HepG2 (cell line): ENCODE results near the gene SUPT4H1. TPM values are rescaled to one million over a fixed set of nuclear protein-coding genes. Genes with fewer than 3 reads are reported as not detected.
A peak's percentile ranks its signal among the peaks of the same experiment; 100 is the strongest.

Experiments used
- ATAC-seq: fragments of 200-7000 bp; cut with Tn5 transposase; 3 replicates; pipeline ENCODE4 v1.9.1; 2020; ENCODE audit warnings: mild to moderate bottlenecking, moderate library complexity
- BruUV-seq: library from RNA; stranded (reverse); fragments of 400-500 nt; replicated peaks from 2 replicates; lab custom pipeline; 2021; lab: Mats Ljungman, UMichigan
- CTCF ChIA-PET: fragments of 300-600 bp; formaldehyde crosslinking; extraction: SDS; loops from one replicate; lab custom pipeline; 2021; ENCODE audit warnings: low total read pairs, inconsistent platforms, low intra/inter-chr PET ratio; lab: Yijun Ruan, JAX
- POLR2A ChIA-PET: fragments of 350-600 bp; sonication (Branson Sonifier 250); formaldehyde crosslinking; loops from one replicate; lab custom pipeline; 2020; ENCODE audit warnings: antibody characterized with exemption, inconsistent platforms; lab: Yijun Ruan, JAX
- DNase-seq: peaks from one replicate; pipeline ENCODE4 v3.0.0-alpha.2; 2015; ENCODE audit warnings: low spot score
- FAIRE-seq: peaks from 3 replicates; lab custom pipeline; 2011; peaks lifted over from hg19 to GRCh38; lab: Jason Lieb, UNC
- H2AFZ ChIP-seq: one replicate; pipeline ENCODE4 v1.6.1; 2011; ENCODE audit warnings: low read length, inconsistent platforms
- H3K27ac ChIP-seq: fragments of 300-600 bp; 3 replicates; pipeline ENCODE4 v1.8.0; 2011; ENCODE audit warnings: mixed run types, mild to moderate bottlenecking, mixed read lengths, low read length, inconsistent platforms; ENCODE audit not compliant: insufficient read depth; ENCODE audit errors: extremely low read length
- H3K27me3 ChIP-seq, 2 experiments: fragments of 200-600 bp in 1 of 2; 2 replicates in 1 of 2; 3 replicates in 1 of 2; pipeline versions ENCODE4 v1.6.0 to v1.8.0; 2011; ENCODE audit warnings: low read length in 2 of 2, mild to moderate bottlenecking in 2 of 2, moderate library complexity in 2 of 2, inconsistent platforms in 1 of 2; ENCODE audit not compliant: insufficient read depth in 2 of 2, control insufficient read depth in 1 of 2
- H3K36me3 ChIP-seq, 2 experiments: fragments of 200-600 bp in 1 of 2; replicated peaks in 1 of 2; 2 replicates in 1 of 2; 3 replicates in 1 of 2; pipeline versions ENCODE4 v1.5.1 to v1.8.0; 2011; ENCODE audit warnings: low read length in 2 of 2, inconsistent platforms in 1 of 2; ENCODE audit not compliant: insufficient read depth in 2 of 2, control insufficient read depth in 1 of 2
- H3K4me1 ChIP-seq: 2 replicates; pipeline ENCODE4 v1.5.1; 2012; ENCODE audit warnings: low read length, inconsistent platforms; ENCODE audit not compliant: insufficient read depth
- H3K4me2 ChIP-seq: 2 replicates; pipeline ENCODE4 v1.6.0; 2011; ENCODE audit warnings: low read depth, low read length, inconsistent platforms
- H3K4me3 ChIP-seq, 3 experiments: fragments of 200-600 bp in 1 of 3; sonication (generic), shearing (Covaris generic) in 1 of 3; replicated peaks in 1 of 3; 2 replicates each; pipeline ENCODE4 v1.5.1; 2011 to 2016; ENCODE audit warnings: low read length in 3 of 3, inconsistent platforms in 2 of 3, low read depth in 2 of 3, mild to moderate bottlenecking in 2 of 3, control low read depth in 1 of 3, mixed read lengths in 1 of 3; ENCODE audit not compliant: insufficient read depth in 1 of 3
- H3K79me2 ChIP-seq: one replicate; pipeline ENCODE4 v1.6.1; 2011; ENCODE audit warnings: low read length, inconsistent platforms; ENCODE audit not compliant: insufficient read depth
- H3K9ac ChIP-seq: 2 replicates; pipeline ENCODE4 v1.6.0; 2011; ENCODE audit warnings: mild to moderate bottlenecking, low read depth, low read length, inconsistent platforms; ENCODE audit not compliant: insufficient read depth
- H3K9me3 ChIP-seq: 2 replicates; pipeline ENCODE4 v1.5.1; 2012; ENCODE audit warnings: mild to moderate bottlenecking, low read length
- H4K20me1 ChIP-seq: 2 replicates; pipeline ENCODE4 v1.6.0; 2011; ENCODE audit warnings: inconsistent platforms, mild to moderate bottlenecking, low read length, moderate library complexity; ENCODE audit not compliant: insufficient read depth
- GATAD1 ChIP-seq: IDR thresholded peaks from 2 replicates; pipeline ENCODE4 v1.6.1; 2016; ENCODE audit warnings: missing genetic modification reagents, missing compliant biosample characterization
- HMG20B ChIP-seq: conservative IDR thresholded peaks from 2 replicates; pipeline ENCODE4 v1.6.1; 2016; ENCODE audit warnings: missing genetic modification reagents, missing compliant biosample characterization
- PCBP1 ChIP-seq: fragments of 200-400 bp; formaldehyde crosslinking; IDR thresholded peaks from 2 replicates; pipeline ENCODE4 v1.6.1; 2017; ENCODE audit warnings: mild to moderate bottlenecking, low read depth, low read length, borderline replicate concordance
- POLR2G ChIP-seq: fragments of 200-400 bp; formaldehyde crosslinking; IDR thresholded peaks from 2 replicates; pipeline ENCODE4 v1.6.1; 2018; ENCODE audit warnings: mild to moderate bottlenecking, low read depth, low read length, moderate library complexity
- RFX3 ChIP-seq: IDR thresholded peaks from 2 replicates; pipeline ENCODE4 v1.6.1; 2016; ENCODE audit warnings: missing biosample characterization, missing genetic modification reagents
- SAP130 ChIP-seq: IDR thresholded peaks from 2 replicates; pipeline ENCODE4 v1.6.1; 2016; ENCODE audit warnings: low read depth
- U2AF1 ChIP-seq: fragments of 200-400 bp; formaldehyde crosslinking; optimal IDR thresholded peaks from 2 replicates; pipeline ENCODE3; 2017; ENCODE audit warnings: mild to moderate bottlenecking, low read depth, low read length
- ZNF552 ChIP-seq: sonication (generic); formaldehyde crosslinking; IDR thresholded peaks from 2 replicates; pipeline ENCODE4 v1.9.0; 2022; ENCODE audit warnings: missing genetic modification reagents, mild to moderate bottlenecking, borderline replicate concordance
- ZNF563 ChIP-seq: sonication (generic); formaldehyde crosslinking; IDR thresholded peaks from 2 replicates; pipeline ENCODE4 v1.8.0; 2022; ENCODE audit warnings: mild to moderate bottlenecking, moderate library complexity, missing genetic modification reagents
- ZNF580 ChIP-seq: IDR thresholded peaks from 2 replicates; pipeline ENCODE4 v1.6.1; 2016; ENCODE audit warnings: low read depth, borderline replicate concordance
- ZSCAN12 ChIP-seq: sonication (generic); formaldehyde crosslinking; IDR thresholded peaks from 2 replicates; pipeline ENCODE4 v1.9.0; 2021; ENCODE audit warnings: mild to moderate bottlenecking, missing genetic modification reagents
- ZZZ3 ChIP-seq: sonication (generic); formaldehyde crosslinking; IDR thresholded peaks from 2 replicates; pipeline ENCODE4 v1.4.0; 2020; ENCODE audit warnings: missing genetic modification reagents, mild to moderate bottlenecking, borderline replicate concordance
- WGBS: methylation state at CpG from one replicate; pipeline ENCODE4 v1.1.6; 2017; ENCODE audit warnings: low lambda C conversion rate; 5-methylcytosine and 5-hydroxymethylcytosine counted together
- in situ Hi-C: cut with HindIII; loops from 2 replicates; pipeline ENCODE4 v1.10.0; 2017; ENCODE audit warnings: low pct_unique_long_range_greater_than_20kb; ENCODE audit not compliant: extremely low pct_ligation_motif_present
- intact Hi-C: fragments of 100-400 bp; cut with micrococcal nuclease; formaldehyde crosslinking; loops from one replicate; pipeline ENCODE4 v1.10.0; 2022; ENCODE audit not compliant: unreplicated experiment
- polyA plus RNA-seq, 8 experiments: library from polyadenylated mRNA; depleted of rRNA in 3 of 8; stranded (reverse) in 7 of 8; unstranded in 1 of 8; fragments of >200 nt; fragmentation: Illumina TruSeq in 4 of 8; extraction: Trizol in 4 of 8; gene quantifications; 2 replicates each; pipeline versions ENCODE4 v1.2.1 to v1.2.3, GENCODE V29; 2011 to 2016; ENCODE audit warnings: low read depth in 4 of 8, missing spikeins in 1 of 8, mixed read lengths in 1 of 8; ENCODE audit not compliant: insufficient read depth in 1 of 8
- total RNA-seq, 5 experiments: library from RNA; depleted of rRNA; stranded (reverse); fragments of >200 nt; fragmentation: Illumina TruSeq; extraction: Trizol; gene quantifications; 2 replicates each; pipeline ENCODE4 v1.2.3, GENCODE V29; 2016; ENCODE audit warnings: low read depth in 1 of 5

Gene SUPT4H1
- total and polyA plus RNA-seq, 2 of the 13 experiments (the other 11 are each of a cell fraction or from before 2014, with no cell fraction given), result 155 to 244 TPM

GRCh38 chr17:58337600-58338453 is 14.2 kb downstream of the SUPT4H1 start (continued):
- TF ChIP-seq ZZZ3 (CRISPR knock-in tag) (no peak), ZNF580 (0 out of 2 replicates have a peak, but pooled peaks have one; percentile 57), ZNF552 (no peak), ZNF563 (CRISPR knock-in tag) (peak; percentile 48; the same call in 1 of the 2 replicates), HMG20B (CRISPR knock-in tag) (no peak), PCBP1 (0 out of 2 replicates have a peak, but pooled peaks have one; percentile 41)
- TF ChIP-seq, all 625 proteins: peak for 90

GRCh38 chr17:58337210-58337599 is 14.8 kb downstream of the SUPT4H1 start:
- H3K36me3 ChIP-seq, result no peaks in the 10 kb centered on the region
- H3K79me2 ChIP-seq, result no peaks in the 10 kb centered on the region
- ATAC-seq (peak; percentile 2; the same call in 2 of the 3 replicates), FAIRE-seq (no peak), DNase-seq (no peak)
- TF ChIP-seq U2AF1 (no peak), SAP130 (CRISPR knock-in tag) (0 out of 2 replicates have a peak, but pooled peaks have one; percentile 2), GATAD1 (CRISPR knock-in tag) (no peak), POLR2G (0 out of 2 replicates have a peak, but pooled peaks have one; percentile 1), RFX3 (CRISPR knock-in tag) (no peak), ZSCAN12 (CRISPR knock-in tag) (no peak)
- CTCF ChIA-PET, result no interaction called here
- H4K20me1 ChIP-seq, result no peaks in the 10 kb centered on the region
- peak overlapping the region; percentile 57; the same call in 1 of the 2 replicates for H3K9ac ChIP-seq
- BruUV-seq, result no TSS peak
- peak overlapping the region; percentile 77 for H3K4me2 ChIP-seq
- peaks cover 62% of the 10 kb centered on the region for H3K4me1 ChIP-seq
- WGBS, result 25% methylated on average over 7 of the region's 7 CpGs
- H3K27ac ChIP-seq, result no peak overlapping the region
- H3K9me3 ChIP-seq, result no peaks in the 10 kb centered on the region
- intact Hi-C loops (loop anchor here (1.0 kb wide), 1 partner anchor 44 kb away; no protein-coding TSS in a partner anchor), in situ Hi-C loops (no loop called here)
- no peaks in the 10 kb centered on the region for H3K27me3 ChIP-seq
- peak overlapping the region in 1 of 3 experiments; percentile 13; a peak in 1 of 6 replicates for H3K4me3 ChIP-seq
- H2AFZ ChIP-seq, result no peak overlapping the region
- POLR2A ChIA-PET, result interaction anchor here (0.9 to 4.0 kb wide), 14 partner anchors 8 to 178 kb away, joined by 3 to 42 read pairs (median 6); partner anchors contain the start of genes MTMR4, RNF43 and SUPT4H1
